ENCODE results near the gene TPSG1. TPM values are rescaled to one million over a fixed set of nuclear protein-coding genes. Genes with fewer than 3 reads are reported as not detected.
A peak's percentile ranks its signal among the peaks of the same experiment; 100 is the strongest.

TPSG1 gene
- total RNA-seq, 3 donors from 2014 or later (not counting 1 experiment from before 2014, with no cell fraction given): 0.40 TPM; not detected in 2

DNA sequence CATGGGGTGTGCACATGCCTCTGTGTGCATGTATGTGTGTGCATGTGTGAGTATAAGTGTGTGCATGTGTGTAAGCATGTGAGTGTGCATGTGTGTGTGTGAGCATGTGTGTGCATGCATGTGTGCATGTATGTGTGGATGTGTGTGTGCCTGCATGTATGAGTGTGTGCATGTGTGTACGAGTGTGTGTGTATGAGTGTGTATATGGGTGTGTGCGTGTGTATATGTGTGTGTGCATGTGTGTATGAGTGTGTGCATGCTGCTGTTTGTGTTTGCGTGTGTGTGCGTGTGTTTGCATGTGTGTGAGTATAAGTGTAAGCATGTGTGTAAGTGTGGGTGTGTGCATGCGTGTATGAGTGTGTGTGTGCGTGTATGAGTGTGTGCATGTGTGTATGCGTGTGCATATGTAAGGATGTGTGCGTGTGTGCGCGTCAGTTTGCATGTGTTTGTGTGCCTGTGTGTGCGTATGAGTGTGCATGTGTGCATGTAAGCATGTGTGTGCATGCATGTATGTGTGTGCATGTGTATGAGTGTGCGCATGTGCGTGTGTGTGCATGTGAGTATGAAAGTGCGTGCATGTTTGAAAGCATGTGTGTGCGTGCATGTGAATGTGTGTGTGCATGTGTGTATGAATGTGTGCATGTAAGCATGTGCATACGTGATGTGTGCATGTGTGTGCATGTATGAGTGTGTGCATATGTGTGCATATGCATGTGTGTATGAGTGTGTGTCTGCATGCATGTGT is 39.4 kb upstream of the TPSG1 start:
- Histone ChIP-seq H3K4me3 (ENCODE audit: low read length) (no peak overlapping the region), H3K4me1 (ENCODE audit: control insufficient read depth, insufficient read depth, low read length) (no peaks in the 10 kb centered on the region), H3K9me3 (ENCODE audit: control insufficient read depth, insufficient read depth, low read length) (no peaks in the 10 kb centered on the region), H3K36me3 (ENCODE audit: control insufficient read depth, insufficient read depth, low read length) (no peaks in the 10 kb centered on the region), H3K27me3 (ENCODE audit: control insufficient read depth, insufficient read depth, low read length) (peaks cover 11% of the 10 kb centered on the region), H3K27ac (ENCODE audit: low read length) (no peak overlapping the region)
- H3K4me1 Mint-ChIP-seq: no peaks in the 10 kb centered on the region
- DNase-seq: no peak
- peaks cover 8 to 17% of the 10 kb centered on the region in 2 donors for H3K27me3 Mint-ChIP-seq (ENCODE audit: low read depth in 2 of 2)
- H3K27ac Mint-ChIP-seq: no peak overlapping the region
- ATAC-seq: peak in 1 of 3 donors; percentile 26
- no peak overlapping the region for H3K4me3 Mint-ChIP-seq
- H3K9me3 Mint-ChIP-seq: no peaks in the 10 kb centered on the region
- intact Hi-C loops (cut with micrococcal nuclease): no loop called here
- H3K36me3 Mint-ChIP-seq: no peaks in the 10 kb centered on the region
- WGBS (ENCODE audit: insufficient coverage): 84% methylated on average over 16 of the region's 16 CpGs
- TF ChIP-seq, protein P1, sequence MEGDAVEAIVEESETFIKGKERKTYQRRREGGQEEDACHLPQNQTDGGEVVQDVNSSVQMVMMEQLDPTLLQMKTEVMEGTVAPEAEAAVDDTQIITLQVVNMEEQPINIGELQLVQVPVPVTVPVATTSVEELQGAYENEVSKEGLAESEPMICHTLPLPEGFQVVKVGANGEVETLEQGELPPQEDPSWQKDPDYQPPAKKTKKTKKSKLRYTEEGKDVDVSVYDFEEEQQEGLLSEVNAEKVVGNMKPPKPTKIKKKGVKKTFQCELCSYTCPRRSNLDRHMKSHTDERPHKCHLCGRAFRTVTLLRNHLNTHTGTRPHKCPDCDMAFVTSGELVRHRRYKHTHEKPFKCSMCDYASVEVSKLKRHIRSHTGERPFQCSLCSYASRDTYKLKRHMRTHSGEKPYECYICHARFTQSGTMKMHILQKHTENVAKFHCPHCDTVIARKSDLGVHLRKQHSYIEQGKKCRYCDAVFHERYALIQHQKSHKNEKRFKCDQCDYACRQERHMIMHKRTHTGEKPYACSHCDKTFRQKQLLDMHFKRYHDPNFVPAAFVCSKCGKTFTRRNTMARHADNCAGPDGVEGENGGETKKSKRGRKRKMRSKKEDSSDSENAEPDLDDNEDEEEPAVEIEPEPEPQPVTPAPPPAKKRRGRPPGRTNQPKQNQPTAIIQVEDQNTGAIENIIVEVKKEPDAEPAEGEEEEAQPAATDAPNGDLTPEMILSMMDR (IDR thresholded peaks at IDR 0.05): no peak

DNA sequence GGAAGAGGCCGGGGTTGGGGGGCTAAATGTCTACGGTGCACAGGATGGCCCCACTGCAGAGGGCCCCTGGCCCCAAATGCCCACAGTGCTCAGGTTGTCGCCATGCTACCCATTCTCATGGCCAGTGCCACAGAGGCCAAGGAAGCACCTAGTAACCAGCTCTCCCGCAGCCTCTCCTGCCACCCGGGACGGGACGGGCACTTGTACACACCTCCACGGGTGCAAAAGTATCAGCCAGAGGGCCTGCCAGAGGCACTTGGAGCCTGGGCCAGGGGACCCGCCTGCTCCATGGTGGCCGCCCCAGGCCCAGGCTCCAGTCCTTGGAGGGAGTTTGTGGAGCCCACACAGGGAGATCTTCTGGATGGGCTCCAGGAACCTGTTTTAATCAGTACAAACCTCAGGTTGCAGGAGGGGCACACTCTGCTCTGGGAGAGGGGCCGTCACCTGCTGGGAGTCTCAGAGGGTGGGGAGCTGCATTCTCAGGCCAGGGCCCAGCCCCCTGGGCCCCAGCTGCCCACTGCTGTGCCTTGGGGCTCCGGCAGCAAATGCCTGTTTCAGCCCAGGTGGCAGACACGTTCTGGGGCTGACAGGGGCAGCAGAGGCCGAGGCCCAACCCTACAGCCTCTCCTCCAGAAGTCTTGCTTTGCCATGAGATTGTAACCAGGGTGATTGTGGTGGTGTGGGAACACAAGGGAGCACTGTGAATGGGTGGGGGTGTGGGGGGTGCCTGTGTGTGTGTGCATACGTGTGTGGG is 38.7 kb upstream of the TPSG1 start:
- Mint-ChIP-seq H3K4me1 (peaks cover 5% of the 10 kb centered on the region in 2 donors), H3K27me3 (ENCODE audit: low read depth in 2 of 2) (peaks cover 8 to 22% of the 10 kb centered on the region in 2 donors), H3K27ac (no peak overlapping the region), H3K36me3 (no peaks in the 10 kb centered on the region), H3K9me3 (no peaks in the 10 kb centered on the region), H3K4me3 (no peak overlapping the region)
- no peak overlapping the region for H3K4me3 ChIP-seq (ENCODE audit: low read length)
- intact Hi-C loops (cut with micrococcal nuclease): no loop called here
- TF ChIP-seq, protein P1 (IDR thresholded peaks at IDR 0.05): no peak
- DNase-seq (no peak), ATAC-seq (no peak)
- H3K27ac ChIP-seq (ENCODE audit: low read length): no peak overlapping the region
- H3K4me1 ChIP-seq (ENCODE audit: control insufficient read depth, insufficient read depth, low read length): peaks cover 7% of the 10 kb centered on the region
- 89% methylated on average over 15 of the region's 15 CpGs for WGBS (ENCODE audit: insufficient coverage)
- H3K36me3 ChIP-seq (ENCODE audit: control insufficient read depth, insufficient read depth, low read length): no peaks in the 10 kb centered on the region
- H3K9me3 ChIP-seq (ENCODE audit: control insufficient read depth, insufficient read depth, low read length): no peaks in the 10 kb centered on the region
- H3K27me3 ChIP-seq (ENCODE audit: control insufficient read depth, insufficient read depth, low read length): peaks cover 18% of the 10 kb centered on the region

DNA sequence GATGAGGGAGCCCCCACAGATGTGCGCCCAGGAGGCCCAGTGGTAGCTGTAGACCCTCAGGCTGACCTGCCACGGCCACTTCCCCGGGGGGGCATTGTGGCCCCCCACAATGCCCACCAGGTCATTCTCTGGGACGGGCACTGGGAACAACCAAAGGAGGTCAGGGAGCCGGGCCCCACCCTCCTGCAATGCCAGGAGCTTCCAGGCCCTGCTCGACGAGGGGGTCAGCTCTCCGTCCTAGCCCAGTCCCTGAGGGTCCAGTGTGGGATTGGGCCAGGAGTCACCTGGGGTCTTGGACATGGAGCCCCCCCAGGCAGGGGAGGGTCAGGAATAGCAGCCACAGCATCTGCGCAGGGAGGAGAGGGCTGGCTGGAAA is 37.8 kb upstream of the TPSG1 start:
- peaks cover 8 to 22% of the 10 kb centered on the region in 2 donors for H3K27me3 Mint-ChIP-seq (ENCODE audit: low read depth in 2 of 2)
- peaks cover 18% of the 10 kb centered on the region for H3K27me3 ChIP-seq (ENCODE audit: control insufficient read depth, insufficient read depth, low read length)
- TF ChIP-seq, protein P1 (IDR thresholded peaks at IDR 0.05): no peak
- no peak overlapping the region for H3K4me3 Mint-ChIP-seq
- H3K4me3 ChIP-seq (ENCODE audit: low read length): no peak overlapping the region
- peaks cover 9% of the 10 kb centered on the region for H3K4me1 ChIP-seq (ENCODE audit: control insufficient read depth, insufficient read depth, low read length)
- H3K36me3 Mint-ChIP-seq: no peaks in the 10 kb centered on the region
- H3K4me1 Mint-ChIP-seq: peaks cover 5 to 6% of the 10 kb centered on the region in 2 donors
- H3K27ac Mint-ChIP-seq: no peak overlapping the region
- ATAC-seq: no peak
- intact Hi-C loops (cut with micrococcal nuclease): no loop called here
- H3K36me3 ChIP-seq (ENCODE audit: control insufficient read depth, insufficient read depth, low read length): no peaks in the 10 kb centered on the region
- 89% methylated on average over 9 of the region's 9 CpGs for WGBS (ENCODE audit: insufficient coverage)
- DNase-seq: no peak
- H3K9me3 ChIP-seq (ENCODE audit: control insufficient read depth, insufficient read depth, low read length): no peaks in the 10 kb centered on the region
- no peak overlapping the region for H3K27ac ChIP-seq (ENCODE audit: low read length)
- H3K9me3 Mint-ChIP-seq: no peaks in the 10 kb centered on the region

All from natural killer cell (primary cell).